Esophagus muscularis mucosa (tissue), 4 donors: Measurements from ENCODE around the gene KRTAP5-8. TPM values are rescaled to one million over a fixed set of nuclear protein-coding genes. Genes with fewer than 3 reads are reported as not detected.

Source experiments
- DNase-seq: peaks from one replicate; pipeline ENCODE4 v3.0.0-alpha.2; 2017; ENCODE audit errors: extremely low spot score
- H3K27ac ChIP-seq, 4 donors: fragments of 200-600 bp; sonication (generic); replicated peaks in 1 of 4; 1 replicate in 3 of 4; 2 replicates in 1 of 4; pipeline ENCODE4 v1.5.1; 2016 to 2019; ENCODE audit warnings: mild to moderate bottlenecking in 1 of 4
- H3K27me3 ChIP-seq, 4 donors: fragments of 200-600 bp; sonication (generic); one replicate each; pipeline versions ENCODE4 v1.5.1 to v1.6.0; 2016 to 2019
- H3K36me3 ChIP-seq, 4 donors: fragments of 200-600 bp; sonication (generic); one replicate each; pipeline ENCODE4 v1.5.1; 2016 to 2019
- H3K4me1 ChIP-seq, 4 donors: fragments of 200-600 bp; sonication (generic); one replicate each; pipeline ENCODE4 v1.5.1; 2016 to 2019
- H3K4me3 ChIP-seq, 4 donors: fragments of 200-600 bp; sonication (generic); 1 replicate in 2 of 4; 2 replicates in 2 of 4; pipeline ENCODE4 v1.5.1; 2016 to 2019; ENCODE audit warnings: mild to moderate bottlenecking in 4 of 4, moderate library complexity in 1 of 4
- H3K9me3 ChIP-seq, 4 donors: fragments of 200-600 bp; sonication (generic); 1 replicate in 3 of 4; 2 replicates in 1 of 4; pipeline ENCODE4 v1.5.1; 2016 to 2019
- EP300 ChIP-seq: sonication (generic); formaldehyde crosslinking; IDR thresholded peaks from one replicate; pipeline ENCODE4 v1.6.1; 2017; ENCODE audit warnings: antibody characterized with exemption
- POLR2A ChIP-seq: fragments of 450-650 bp; IDR thresholded peaks from one replicate; pipeline ENCODE4 v1.6.1; 2017; ENCODE audit warnings: antibody characterized with exemption, moderate library complexity, mild to moderate bottlenecking, low read depth
- POLR2AphosphoS5 ChIP-seq, 2 donors: sonication (generic); formaldehyde crosslinking; IDR thresholded peaks; one replicate each; pipeline ENCODE4 v1.6.1; 2017; ENCODE audit warnings: antibody characterized with exemption in 2 of 2
- WGBS: methylation state at CpG from one replicate; pipeline ENCODE4 v1.1.5; 2018; 5-methylcytosine and 5-hydroxymethylcytosine counted together
- intact Hi-C: fragments of 100-400 bp; cut with DNase I; formaldehyde crosslinking; loops from one replicate; pipeline ENCODE4 v1.15.1; 2023
- total RNA-seq, 4 donors: library from RNA; depleted of rRNA; stranded (reverse); fragments of >200 nt; gene quantifications; one replicate each; pipeline versions ENCODE4 v1.1.0 to v1.2.1, GENCODE V29; 2016
- TF ChIP-seq, protein P1 (sequence below), 3 experiments: fragments of 200-600 bp in 2 of 3; fragments of 450-650 bp in 1 of 3; sonication (generic) in 2 of 3; IDR thresholded peaks; one replicate each; pipeline ENCODE4 v1.5.1; 2017 to 2019; ENCODE audit warnings: antibody characterized with exemption in 3 of 3, mild to moderate bottlenecking in 2 of 3, moderate library complexity in 1 of 3

The KRTAP5-8 gene
- total RNA-seq, 4 donors from 2014 or later, result not detected

DNA sequence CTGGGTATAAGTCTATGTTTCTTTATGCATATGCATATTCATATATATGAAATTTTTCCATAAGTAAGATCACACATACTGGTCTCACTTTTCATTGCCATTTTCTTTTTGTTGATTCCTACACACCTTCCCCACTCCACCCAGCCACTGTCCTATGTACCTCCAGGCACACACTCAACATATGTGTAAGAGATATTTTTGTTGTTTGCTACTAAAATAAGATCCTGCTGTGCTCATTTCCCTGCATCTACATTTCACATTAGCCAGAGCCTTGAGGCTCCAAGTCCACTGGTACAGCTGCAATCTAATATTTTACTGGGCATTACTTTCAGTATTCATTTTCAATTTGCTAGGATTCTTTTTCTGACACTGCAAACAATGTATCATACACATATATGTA is 19.4 kb downstream of the KRTAP5-8 start:
- peaks cover 0 to 10% (median 0%) of the 10 kb centered on the region in 4 donors for H3K27me3 ChIP-seq
- H3K27ac ChIP-seq, result no peak overlapping the region
- TF ChIP-seq EP300 (no peak), POLR2A (no peak), POLR2AphosphoS5 (IDR thresholded peaks at IDR 0.05) (no peak)
- TF ChIP-seq, protein P1, sequence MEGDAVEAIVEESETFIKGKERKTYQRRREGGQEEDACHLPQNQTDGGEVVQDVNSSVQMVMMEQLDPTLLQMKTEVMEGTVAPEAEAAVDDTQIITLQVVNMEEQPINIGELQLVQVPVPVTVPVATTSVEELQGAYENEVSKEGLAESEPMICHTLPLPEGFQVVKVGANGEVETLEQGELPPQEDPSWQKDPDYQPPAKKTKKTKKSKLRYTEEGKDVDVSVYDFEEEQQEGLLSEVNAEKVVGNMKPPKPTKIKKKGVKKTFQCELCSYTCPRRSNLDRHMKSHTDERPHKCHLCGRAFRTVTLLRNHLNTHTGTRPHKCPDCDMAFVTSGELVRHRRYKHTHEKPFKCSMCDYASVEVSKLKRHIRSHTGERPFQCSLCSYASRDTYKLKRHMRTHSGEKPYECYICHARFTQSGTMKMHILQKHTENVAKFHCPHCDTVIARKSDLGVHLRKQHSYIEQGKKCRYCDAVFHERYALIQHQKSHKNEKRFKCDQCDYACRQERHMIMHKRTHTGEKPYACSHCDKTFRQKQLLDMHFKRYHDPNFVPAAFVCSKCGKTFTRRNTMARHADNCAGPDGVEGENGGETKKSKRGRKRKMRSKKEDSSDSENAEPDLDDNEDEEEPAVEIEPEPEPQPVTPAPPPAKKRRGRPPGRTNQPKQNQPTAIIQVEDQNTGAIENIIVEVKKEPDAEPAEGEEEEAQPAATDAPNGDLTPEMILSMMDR (IDR thresholded peaks at IDR 0.05), result no peak
- intact Hi-C loops, result no loop called here
- H3K4me3 ChIP-seq, result no peak overlapping the region
- H3K4me1 ChIP-seq, result no peaks in the 10 kb centered on the region
- H3K36me3 ChIP-seq, result no peaks in the 10 kb centered on the region
- no peak for DNase-seq
- H3K9me3 ChIP-seq, result peaks cover 0 to 4% (median 0%) of the 10 kb centered on the region in 4 donors

DNA sequence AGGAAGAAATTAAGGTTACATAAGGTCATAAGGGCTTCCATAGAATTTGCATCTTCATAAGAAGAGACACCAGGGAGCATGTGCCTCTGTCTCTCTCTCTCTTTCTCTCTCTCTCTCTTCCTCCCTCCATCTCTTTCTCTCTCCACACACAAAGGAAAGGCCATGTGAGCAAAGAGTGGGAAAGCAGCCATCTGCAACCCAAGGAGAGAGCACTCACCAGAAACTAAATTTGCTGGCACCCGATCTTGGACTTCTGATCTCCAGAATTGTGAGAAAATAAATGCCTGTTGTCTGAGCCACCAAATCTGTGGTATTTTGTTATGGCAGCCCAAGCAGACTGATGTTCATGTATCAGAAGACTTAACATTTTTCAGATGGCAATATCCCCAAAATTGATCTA is 21.2 kb downstream of the KRTAP5-8 start:
- no peaks in the 10 kb centered on the region for H3K36me3 ChIP-seq
- H3K27me3 ChIP-seq, result peaks cover 0 to 17% (median 0%) of the 10 kb centered on the region in 4 donors
- TF ChIP-seq POLR2AphosphoS5 (IDR thresholded peaks at IDR 0.05) (no peak), EP300 (no peak), POLR2A (no peak)
- TF ChIP-seq, protein P1 (IDR thresholded peaks at IDR 0.05), result no peak
- no peak overlapping the region for H3K4me3 ChIP-seq
- H3K4me1 ChIP-seq, result no peaks in the 10 kb centered on the region
- no peak overlapping the region for H3K27ac ChIP-seq
- H3K9me3 ChIP-seq, result peaks cover 0 to 4% (median 0%) of the 10 kb centered on the region in 4 donors
- DNase-seq, result no peak
- intact Hi-C loops, result no loop called here
- 81% methylated on average over 1 of the region's 1 CpG for WGBS

DNA sequence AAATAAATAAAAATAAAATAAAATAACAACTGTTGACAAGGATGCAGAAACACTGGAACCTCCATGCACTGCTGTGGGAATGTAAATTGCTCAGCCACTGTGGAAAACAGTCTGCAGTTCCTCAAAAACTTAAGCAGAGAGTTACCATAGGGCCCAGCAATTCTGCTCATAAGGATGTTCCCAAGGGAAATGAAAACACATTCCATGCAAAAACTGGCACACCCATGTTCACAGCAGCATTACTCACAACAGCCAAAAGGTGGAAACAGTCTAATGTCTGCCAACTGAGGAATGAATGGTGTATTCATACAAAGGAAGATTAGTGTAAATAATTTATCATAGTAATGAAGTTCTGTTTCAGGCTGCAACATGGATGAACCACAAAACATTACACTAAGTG is 24.3 kb downstream of the KRTAP5-8 start:
- H3K4me3 ChIP-seq, result no peak overlapping the region
- no peaks in the 10 kb centered on the region for H3K4me1 ChIP-seq
- peaks cover 0 to 4% (median 0%) of the 10 kb centered on the region in 4 donors for H3K9me3 ChIP-seq
- H3K36me3 ChIP-seq, result no peaks in the 10 kb centered on the region
- intact Hi-C loops, result no loop called here
- H3K27me3 ChIP-seq, result peaks cover 0 to 34% (median 0%) of the 10 kb centered on the region in 4 donors
- H3K27ac ChIP-seq, result no peak overlapping the region
- no peak for DNase-seq
- TF ChIP-seq EP300 (no peak), POLR2AphosphoS5 (IDR thresholded peaks at IDR 0.05) (no peak), POLR2A (no peak)
- TF ChIP-seq, protein P1 (IDR thresholded peaks at IDR 0.05), result no peak

DNA sequence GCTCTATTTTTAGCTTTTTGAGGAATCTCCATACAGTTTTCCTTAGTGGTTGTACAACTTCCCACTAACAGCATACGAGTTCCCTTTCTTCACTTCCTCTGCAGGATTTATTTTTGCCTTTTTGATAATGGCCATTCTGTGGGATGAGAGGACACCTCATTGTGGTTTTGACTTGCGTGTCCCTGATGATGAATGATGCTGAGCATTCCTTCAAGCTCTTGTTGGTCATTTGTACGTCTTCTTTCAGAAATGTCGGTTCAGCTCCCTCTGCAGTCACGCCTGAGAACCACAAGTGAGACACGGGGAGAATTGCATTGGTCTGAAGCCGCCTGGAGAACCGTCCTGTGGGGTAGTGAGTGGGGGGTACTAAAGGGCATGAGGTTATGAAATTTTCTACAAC is 25.6 kb downstream of the KRTAP5-8 start:
- Histone ChIP-seq H3K27me3 (peaks cover 0 to 34% (median 0%) of the 10 kb centered on the region in 4 donors), H3K4me1 (no peaks in the 10 kb centered on the region), H3K9me3 (peaks cover 0 to 4% (median 0%) of the 10 kb centered on the region in 4 donors), H3K36me3 (no peaks in the 10 kb centered on the region), H3K4me3 (no peak overlapping the region), H3K27ac (no peak overlapping the region)
- intact Hi-C loops, result no loop called here
- 21% methylated on average over 8 of the region's 8 CpGs for WGBS
- TF ChIP-seq, protein P1 (IDR thresholded peaks at IDR 0.05), result peak in 1 of 3 experiments; percentile 3
- no peak for TF ChIP-seq EP300
- no peak for TF ChIP-seq POLR2AphosphoS5 (IDR thresholded peaks at IDR 0.05)
- no peak for TF ChIP-seq POLR2A
- DNase-seq, result no peak

DNA sequence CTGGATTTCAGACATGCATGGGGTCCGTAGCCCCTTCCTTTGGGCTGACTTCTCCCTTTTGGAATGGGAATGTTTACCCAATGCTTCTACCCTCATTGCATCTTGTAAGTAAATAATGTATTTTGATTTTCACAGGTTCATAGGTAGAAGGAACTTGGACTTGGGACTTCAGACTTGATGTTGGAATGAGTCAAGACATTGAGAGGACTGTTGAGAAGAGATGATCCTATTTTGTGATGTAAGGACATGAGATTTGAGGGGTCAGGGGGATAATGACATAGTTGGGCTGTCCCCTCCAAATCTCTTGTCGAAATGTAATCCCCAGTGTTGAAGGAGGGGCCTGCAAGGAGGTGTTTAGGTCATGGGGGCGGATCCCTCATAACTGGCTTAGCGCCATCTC is 26.6 kb downstream of the KRTAP5-8 start:
- peaks cover 0 to 4% (median 0%) of the 10 kb centered on the region in 4 donors for H3K9me3 ChIP-seq
- no peaks in the 10 kb centered on the region for H3K36me3 ChIP-seq
- TF ChIP-seq POLR2AphosphoS5 (IDR thresholded peaks at IDR 0.05) (no peak), EP300 (no peak), POLR2A (no peak)
- TF ChIP-seq, protein P1 (IDR thresholded peaks at IDR 0.05), result no peak
- WGBS, result 89% methylated on average over 4 of the region's 4 CpGs
- DNase-seq, result no peak
- H3K4me3 ChIP-seq, result no peak overlapping the region
- intact Hi-C loops, result no loop called here
- peaks cover 0 to 34% (median 0%) of the 10 kb centered on the region in 4 donors for H3K27me3 ChIP-seq
- H3K27ac ChIP-seq, result no peak overlapping the region
- no peaks in the 10 kb centered on the region for H3K4me1 ChIP-seq
